Activated CD4-positive, alpha-beta T cell treated with anti-CD3 and anti-CD28 coated beads for 36 hours (primary cell): ENCODE results near the gene TBL1Y. TPM values are rescaled to one million over a fixed set of nuclear protein-coding genes. Genes with fewer than 3 reads are reported as not detected.
A peak's percentile ranks its signal among the peaks of the same experiment; 100 is the strongest.

Experiments used
- ATAC-seq: fragments of 200-7000 bp; cut with Tn5 transposase; one replicate; pipeline ENCODE4 v1.10.0; 2021; ENCODE audit warnings: mild to moderate bottlenecking, moderate library complexity
- CTCF ChIA-PET: fragments of 350-600 bp; sonication (Branson Sonifier 250); formaldehyde crosslinking; loops from one replicate; lab custom pipeline; 2021; ENCODE audit warnings: antibody characterized with exemption; lab: Charles Lee
- POLR2A ChIA-PET: fragments of 350-600 bp; sonication (Branson Sonifier 250); formaldehyde crosslinking; loops from one replicate; lab custom pipeline; 2021; ENCODE audit warnings: antibody characterized with exemption, inconsistent platforms; lab: Charles Lee
- DNase-seq: peaks from one replicate; pipeline ENCODE4 v3.0.0-alpha.2; 2020
- H3K27ac Mint-ChIP-seq: one replicate; pipeline ENCODE4 v1.8.0; 2021; ENCODE audit warnings: mixed read lengths
- H3K27me3 Mint-ChIP-seq: one replicate; pipeline ENCODE4 v1.8.0; 2021; ENCODE audit warnings: mixed read lengths
- H3K36me3 Mint-ChIP-seq: one replicate; pipeline ENCODE4 v1.8.0; 2021; ENCODE audit warnings: low read depth, mixed read lengths
- H3K4me1 Mint-ChIP-seq: one replicate; pipeline ENCODE4 v1.8.0; 2021; ENCODE audit warnings: mixed read lengths
- H3K4me3 Mint-ChIP-seq: one replicate; pipeline ENCODE4 v1.8.0; 2021; ENCODE audit warnings: mild to moderate bottlenecking, moderate library complexity, mixed read lengths
- H3K9me3 Mint-ChIP-seq: one replicate; pipeline ENCODE4 v1.8.0; 2021; ENCODE audit warnings: low read depth, mixed read lengths
- intact Hi-C, 2 experiments: fragments of 100-400 bp; cut with DNase I in 1 of 2; cut with micrococcal nuclease in 1 of 2; formaldehyde crosslinking; loops; one replicate each; pipeline versions ENCODE4 v1.14.2 to v1.15.1; 2022 to 2024; cut with DNase I, micrococcal nuclease
- total RNA-seq, 2 experiments: library from RNA; stranded (reverse); gene quantifications; one replicate each; pipeline ENCODE4 v1.2.3, GENCODE V29; 2021

The TBL1Y gene
- total RNA-seq, 2 experiments from 2014 or later: not detected

- Mint-ChIP-seq H3K4me1 (peaks cover 2% of the 10 kb centered on the region), H3K27ac (no peak overlapping the region), H3K4me3 (no peak overlapping the region), H3K36me3 (no peaks in the 10 kb centered on the region), H3K9me3 (no peaks in the 10 kb centered on the region), H3K27me3 (no peaks in the 10 kb centered on the region)
- ChIA-PET CTCF (no interaction called here), POLR2A (no interaction called here)
- intact Hi-C loops: no loop called here
- no peak for DNase-seq
- no peak for ATAC-seq
These were observed 186.5 kb downstream of the TBL1Y start for GRCh38 chrY:7097021-7097420.

- Mint-ChIP-seq H3K4me1 (peaks cover 2% of the 10 kb centered on the region), H3K4me3 (no peak overlapping the region), H3K9me3 (no peaks in the 10 kb centered on the region), H3K27ac (no peak overlapping the region), H3K27me3 (no peaks in the 10 kb centered on the region), H3K36me3 (no peaks in the 10 kb centered on the region)
- ChIA-PET POLR2A (no interaction called here), CTCF (interaction anchor here (1.2 kb wide), 1 partner anchor 14 kb away, joined by 4 read pairs; no protein-coding TSS in a partner anchor)
- DNase-seq: peak; percentile 7
- intact Hi-C loops: no loop called here
- ATAC-seq: no peak
These were observed 189.2 kb downstream of the TBL1Y start for GRCh38 chrY:7099742-7100141.

- DNase-seq: no peak
- Mint-ChIP-seq H3K4me1 (peaks cover 22% of the 10 kb centered on the region), H3K9me3 (no peaks in the 10 kb centered on the region), H3K4me3 (no peak overlapping the region), H3K36me3 (no peaks in the 10 kb centered on the region), H3K27me3 (no peaks in the 10 kb centered on the region), H3K27ac (no peak overlapping the region)
- no peak for ATAC-seq
- CTCF ChIA-PET: no interaction called here
- intact Hi-C loops: no loop called here
- POLR2A ChIA-PET: interaction anchor here (0.9 kb wide), 1 partner anchor 451 kb away, joined by 3 read pairs; no protein-coding TSS in a partner anchor
These were observed 192.2 kb downstream of the TBL1Y start for GRCh38 chrY:7102680-7103079.

- H3K4me3 Mint-ChIP-seq: no peak overlapping the region
- H3K9me3 Mint-ChIP-seq: no peaks in the 10 kb centered on the region
- ChIA-PET CTCF (interaction anchor here (1.9 kb wide), 1 partner anchor 22 kb away, joined by 6 read pairs; no protein-coding TSS in a partner anchor), POLR2A (no interaction called here)
- H3K27ac Mint-ChIP-seq: peak overlapping the region; percentile 19
- DNase-seq (no peak), ATAC-seq (peak; percentile 39)
- no peaks in the 10 kb centered on the region for H3K36me3 Mint-ChIP-seq
- peaks cover 29% of the 10 kb centered on the region for H3K4me1 Mint-ChIP-seq
- intact Hi-C loops: no loop called here
- H3K27me3 Mint-ChIP-seq: no peaks in the 10 kb centered on the region
These were observed 196.7 kb downstream of the TBL1Y start for GRCh38 chrY:7107179-7107578.

GRCh38 chrY:7110086-7110485, 199.6 kb downstream of the TBL1Y start:
- Mint-ChIP-seq H3K9me3 (no peaks in the 10 kb centered on the region), H3K36me3 (no peaks in the 10 kb centered on the region), H3K4me1 (peaks cover 29% of the 10 kb centered on the region), H3K4me3 (no peak overlapping the region), H3K27me3 (no peaks in the 10 kb centered on the region), H3K27ac (no peak overlapping the region)
- POLR2A ChIA-PET: no interaction called here
- ATAC-seq (no peak), DNase-seq (no peak)
- CTCF ChIA-PET: no interaction called here
- intact Hi-C loops: no loop called here

GRCh38 chrY:7115871-7116270, 205.4 kb downstream of the TBL1Y start:
- Mint-ChIP-seq H3K36me3 (no peaks in the 10 kb centered on the region), H3K4me1 (no peaks in the 10 kb centered on the region), H3K9me3 (no peaks in the 10 kb centered on the region), H3K4me3 (no peak overlapping the region), H3K27me3 (no peaks in the 10 kb centered on the region), H3K27ac (no peak overlapping the region)
- POLR2A ChIA-PET: no interaction called here
- intact Hi-C loops: no loop called here
- CTCF ChIA-PET: no interaction called here
- ATAC-seq (no peak), DNase-seq (no peak)

- no peak overlapping the region for H3K27ac Mint-ChIP-seq
- H3K9me3 Mint-ChIP-seq: no peaks in the 10 kb centered on the region
- no peaks in the 10 kb centered on the region for H3K36me3 Mint-ChIP-seq
- no peaks in the 10 kb centered on the region for H3K27me3 Mint-ChIP-seq
- intact Hi-C loops: no loop called here
- ATAC-seq: no peak
- CTCF ChIA-PET: interaction anchor here (1.1 kb wide), 1 partner anchor 29 kb away, joined by 3 read pairs; no protein-coding TSS in a partner anchor
- no peak for DNase-seq
- POLR2A ChIA-PET: no interaction called here
- H3K4me1 Mint-ChIP-seq: no peaks in the 10 kb centered on the region
- no peak overlapping the region for H3K4me3 Mint-ChIP-seq
These were observed 211.7 kb downstream of the TBL1Y start for GRCh38 chrY:7122202-7122601.

- Mint-ChIP-seq H3K27ac (no peak overlapping the region), H3K9me3 (no peaks in the 10 kb centered on the region), H3K4me3 (no peak overlapping the region), H3K36me3 (no peaks in the 10 kb centered on the region), H3K27me3 (no peaks in the 10 kb centered on the region), H3K4me1 (no peaks in the 10 kb centered on the region)
- DNase-seq (no peak), ATAC-seq (no peak)
- intact Hi-C loops: no loop called here
- POLR2A ChIA-PET: no interaction called here
- CTCF ChIA-PET: no interaction called here
These were observed 214.9 kb downstream of the TBL1Y start for GRCh38 chrY:7125136-7126056.

GRCh38 chrY:7128211-7128610, 217.7 kb downstream of the TBL1Y start:
- no peak for DNase-seq
- Mint-ChIP-seq H3K36me3 (no peaks in the 10 kb centered on the region), H3K4me1 (no peaks in the 10 kb centered on the region), H3K27me3 (no peaks in the 10 kb centered on the region), H3K27ac (no peak overlapping the region), H3K9me3 (no peaks in the 10 kb centered on the region), H3K4me3 (no peak overlapping the region)
- ATAC-seq: no peak
- intact Hi-C loops: no loop called here
- ChIA-PET POLR2A (interaction anchor here (0.5 kb wide), 1 partner anchor 9 kb away, joined by 3 read pairs; no protein-coding TSS in a partner anchor), CTCF (no interaction called here)

Other genes starting within 250 kb of the TBL1Y start
- not detected for gene AMELY, start 1.1 kb downstream of the TBL1Y start, total RNA-seq